OCI-LY3 (cell line): ENCODE measurements around the gene RAPGEF2.

Source experiments
- H2AFZ ChIP-seq: fragments of 200-600, 300-600 bp; shearing (Covaris generic); 2 replicates; pipeline ENCODE4 v1.6.0; 2014; ENCODE audit warnings: antibody characterized with exemption, low read depth, low read length
- H3K27ac ChIP-seq: fragments of 200-600, 300-600 bp; sonication (generic); 2 replicates; pipeline ENCODE4 v1.5.1; 2014; ENCODE audit warnings: mild to moderate bottlenecking, low read length, moderate library complexity, mixed read lengths
- H3K27me3 ChIP-seq: fragments of 200-600, 300-600 bp; sonication (generic); 2 replicates; pipeline ENCODE4 v1.6.1; 2014; ENCODE audit warnings: low read depth, low read length, mixed read lengths
- H3K36me3 ChIP-seq: fragments of 200-600, 300-600 bp; sonication (generic); replicated peaks from 2 replicates; pipeline ENCODE3; 2014; ENCODE audit warnings: low read depth, low read length, mixed read lengths
- H3K4me1 ChIP-seq: fragments of 300-600, 200-600 bp; sonication (generic); 2 replicates; pipeline ENCODE4 v1.6.1; 2014; ENCODE audit warnings: low read length, mixed read lengths
- H3K4me2 ChIP-seq: fragments of 200-600, 300-600 bp; sonication (generic); 2 replicates; pipeline ENCODE4 v1.6.1; 2014; ENCODE audit warnings: low read length, mixed read lengths
- H3K4me3 ChIP-seq: fragments of 300-600, 200-600 bp; sonication (generic); 2 replicates; pipeline ENCODE4 v1.5.1; 2014; ENCODE audit warnings: antibody characterized with exemption, mild to moderate bottlenecking, low read length, moderate library complexity
- H3K79me2 ChIP-seq: fragments of 300-600, 200-600 bp; shearing (Covaris generic); 2 replicates; pipeline ENCODE4 v1.6.1; 2014; ENCODE audit warnings: mild to moderate bottlenecking, low read length, mixed read lengths
- H3K9ac ChIP-seq: fragments of 300-600, 200-600 bp; shearing (Covaris generic); 2 replicates; pipeline ENCODE4 v1.6.0; 2014; ENCODE audit warnings: mild to moderate bottlenecking, low read length, moderate library complexity
- H3K9me3 ChIP-seq: fragments of 200-600, 300-600 bp; shearing (Covaris generic); 2 replicates; pipeline ENCODE4 v1.6.1; 2014; ENCODE audit warnings: low read length, mixed read lengths; ENCODE audit not compliant: insufficient read depth
- H4K20me1 ChIP-seq: fragments of 200-600, 300-600 bp; sonication (generic); 2 replicates; pipeline ENCODE4 v1.6.1; 2016; ENCODE audit warnings: low read length, mixed read lengths; ENCODE audit not compliant: insufficient read depth
- CTCF ChIP-seq: fragments of 200-600, 300-600 bp; sonication (generic); IDR thresholded peaks from 2 replicates; pipeline ENCODE4 v1.5.1; 2014; ENCODE audit warnings: antibody characterized with exemption, low read length, low read depth
- EZH2phosphoT487 ChIP-seq: fragments of 200-600 bp; shearing (Covaris generic); IDR thresholded peaks from 2 replicates; pipeline ENCODE4 v1.6.1; 2018; ENCODE audit warnings: antibody characterized with exemption, mixed run types, low read depth

The RAPGEF2 gene

GRCh38 chr4:159396151-159396550 lies 293.3 kb downstream of the RAPGEF2 start:
- Histone ChIP-seq H3K4me3 (no peak overlapping the region), H3K9me3 (no peaks in the 10 kb centered on the region), H3K27ac (no peak overlapping the region)

GRCh38 chr4:159398236-159398638 lies 295.4 kb downstream of the RAPGEF2 start:
- Histone ChIP-seq H2AFZ (no peak overlapping the region), H3K36me3 (no peaks in the 10 kb centered on the region), H3K27ac (no peak overlapping the region)

More at GRCh38 chr4:159396151-159396550, 293.3 kb downstream of the RAPGEF2 start:
- Histone ChIP-seq H3K4me1 (no peaks in the 10 kb centered on the region), H4K20me1 (no peaks in the 10 kb centered on the region), H3K36me3 (no peaks in the 10 kb centered on the region), H3K9ac (no peak overlapping the region), H3K27me3 (no peaks in the 10 kb centered on the region), H3K79me2 (no peaks in the 10 kb centered on the region), H3K4me2 (no peak overlapping the region), H2AFZ (no peak overlapping the region)
- no peak for TF ChIP-seq CTCF
- TF ChIP-seq EZH2phosphoT487 = no peak

GRCh38 chr4:159400558-159401225 lies 297.8 kb downstream of the RAPGEF2 start:
- Histone ChIP-seq H3K4me3 (no peak overlapping the region), H3K4me2 (no peak overlapping the region), H4K20me1 (no peaks in the 10 kb centered on the region), H3K9me3 (no peaks in the 10 kb centered on the region), H2AFZ (no peak overlapping the region; the same call in 1 of the 2 replicates), H3K79me2 (no peaks in the 10 kb centered on the region), H3K36me3 (no peaks in the 10 kb centered on the region), H3K27ac (no peak overlapping the region), H3K9ac (no peak overlapping the region), H3K4me1 (no peaks in the 10 kb centered on the region), H3K27me3 (no peaks in the 10 kb centered on the region)
- no peak for TF ChIP-seq EZH2phosphoT487
- TF ChIP-seq CTCF = no peak

More at GRCh38 chr4:159398236-159398638, 295.4 kb downstream of the RAPGEF2 start:
- Histone ChIP-seq H3K4me2 (no peak overlapping the region), H3K27me3 (no peaks in the 10 kb centered on the region), H4K20me1 (no peaks in the 10 kb centered on the region), H3K4me3 (no peak overlapping the region), H3K79me2 (no peaks in the 10 kb centered on the region), H3K4me1 (no peaks in the 10 kb centered on the region), H3K9me3 (no peaks in the 10 kb centered on the region), H3K9ac (no peak overlapping the region)
- TF ChIP-seq EZH2phosphoT487 (no peak), CTCF (no peak)

- Histone ChIP-seq H4K20me1 (no peaks in the 10 kb centered on the region), H3K27ac (no peak overlapping the region), H3K4me2 (no peak overlapping the region), H3K36me3 (no peaks in the 10 kb centered on the region), H2AFZ (no peak overlapping the region; the same call in 1 of the 2 replicates), H3K4me3 (no peak overlapping the region), H3K27me3 (no peaks in the 10 kb centered on the region), H3K4me1 (no peaks in the 10 kb centered on the region), H3K9me3 (no peaks in the 10 kb centered on the region), H3K79me2 (no peaks in the 10 kb centered on the region), H3K9ac (no peak overlapping the region)
- TF ChIP-seq EZH2phosphoT487 (no peak), CTCF (no peak)
Measured at GRCh38 chr4:159401226-159401712, 298.4 kb downstream of the RAPGEF2 start.
